DMS 273 (cell line): Measurements from ENCODE around the gene CDKL1.
"Not testable (repeated sequence)": the region's sequence is repeated elsewhere in the genome, so short reads cannot be mapped to it uniquely, and the experiment has no call there.

ENCODE experiments used
- DNase-seq: peaks from one replicate; lab custom pipeline; 2025; ENCODE audit not compliant: unreplicated experiment; lab: John Stamatoyannopoulos, UW

The CDKL1 gene

DNA sequence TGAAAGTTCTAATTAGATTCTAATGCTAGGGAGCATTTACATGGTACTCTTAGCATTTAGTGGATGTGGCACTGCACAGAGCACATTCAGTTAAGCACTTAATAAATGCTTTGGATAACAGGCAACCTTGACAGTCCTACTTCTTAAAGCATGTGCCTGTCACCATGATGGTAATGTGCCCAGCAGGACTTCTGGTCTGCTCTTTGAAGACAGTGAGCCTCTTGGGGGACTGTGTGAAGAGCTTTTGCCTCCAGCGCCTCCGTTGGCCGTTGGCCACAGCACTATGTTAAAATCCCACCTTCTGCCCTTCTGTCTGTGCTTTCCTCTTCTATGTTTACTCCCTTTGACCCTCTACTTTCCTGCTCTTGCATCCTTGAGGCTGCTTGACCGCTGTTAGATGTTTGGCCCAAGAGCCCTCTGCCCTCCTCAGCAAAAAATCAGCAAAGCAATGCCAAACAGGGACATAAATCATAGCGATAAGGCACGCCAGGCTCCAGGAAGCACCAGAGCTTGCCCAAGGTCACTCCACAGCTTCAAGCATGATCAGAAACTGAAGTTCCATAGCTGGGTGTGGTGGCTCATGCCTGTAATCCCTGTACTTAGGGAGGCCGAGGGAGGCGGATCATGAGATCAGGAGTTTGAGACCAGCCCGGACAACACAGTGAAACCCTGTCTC, 8.3 kb downstream of the CDKL1 start:
- peak; percentile 30 for DNase-seq

DNA sequence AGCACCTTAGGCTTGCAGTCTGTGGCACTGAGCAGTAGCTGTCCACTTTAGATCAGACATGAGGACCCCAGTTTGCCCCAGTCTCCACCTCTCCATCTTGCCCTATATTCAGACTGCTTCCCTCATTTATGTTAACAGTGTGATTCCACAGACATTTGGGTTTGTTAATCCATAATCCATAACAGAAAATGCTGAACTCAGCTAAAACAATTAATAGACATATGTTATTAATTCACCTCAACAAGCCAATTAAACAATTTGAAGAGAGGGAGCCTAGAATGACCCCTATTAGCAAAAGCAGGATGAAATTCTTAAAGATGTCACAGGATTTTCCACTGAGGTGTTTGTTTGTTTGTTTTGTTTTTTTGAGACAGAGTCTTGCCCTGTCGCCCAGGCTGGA, 9.1 kb downstream of the CDKL1 start:
- no peak for DNase-seq

DNA sequence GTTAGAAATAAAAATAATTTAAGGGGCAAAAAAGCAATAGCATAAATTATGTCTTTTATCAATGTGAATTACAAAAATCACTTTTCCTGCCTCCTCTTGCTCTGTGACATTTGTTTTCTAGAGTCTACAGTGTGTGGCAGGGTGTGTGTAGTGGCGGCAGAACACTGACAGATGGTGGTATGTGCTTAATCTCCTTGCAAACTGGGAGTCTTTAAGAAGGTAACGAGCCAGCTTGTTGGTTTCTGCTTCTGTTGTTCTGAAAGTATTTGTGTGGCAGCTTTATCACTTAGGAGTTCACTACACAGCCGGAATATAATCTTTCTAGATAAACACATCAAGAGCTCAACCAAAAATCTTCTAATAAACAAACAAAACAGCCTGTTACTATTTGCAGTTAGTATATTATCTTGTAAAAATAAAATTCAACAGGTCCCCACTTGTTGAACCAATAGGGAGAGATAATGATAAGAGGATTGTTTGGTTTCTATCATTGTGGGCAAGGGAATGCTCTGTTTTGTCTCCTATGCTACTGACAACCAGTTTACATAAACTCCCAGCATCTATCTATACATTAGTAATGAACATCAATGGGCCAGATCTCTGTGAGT, 13.0 kb downstream of the CDKL1 start:
- peak; percentile 89 for DNase-seq

DNA sequence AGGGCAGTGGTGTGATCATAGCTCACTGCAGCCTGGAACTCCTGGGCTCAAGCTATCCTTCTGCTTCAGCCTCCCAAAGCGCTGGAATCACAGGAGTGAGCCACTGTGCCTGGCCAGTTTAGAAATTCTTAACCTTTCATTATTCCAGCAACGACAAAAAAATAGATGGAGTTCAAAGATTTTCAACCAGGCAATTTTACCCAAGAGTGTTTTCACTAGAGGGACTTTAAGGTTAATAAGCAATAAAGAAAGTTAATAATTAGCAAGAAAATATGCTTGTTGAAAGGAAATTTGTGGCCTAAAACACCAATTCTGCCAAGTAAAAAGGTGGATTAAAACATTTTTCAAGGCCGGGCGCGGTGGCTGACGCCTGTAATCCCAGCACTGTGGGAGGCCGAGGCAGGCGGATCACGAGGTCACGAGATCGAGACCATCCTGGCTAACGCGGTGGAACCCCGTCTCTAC, 14.8 kb downstream of the CDKL1 start:
- no peak for DNase-seq

DNA sequence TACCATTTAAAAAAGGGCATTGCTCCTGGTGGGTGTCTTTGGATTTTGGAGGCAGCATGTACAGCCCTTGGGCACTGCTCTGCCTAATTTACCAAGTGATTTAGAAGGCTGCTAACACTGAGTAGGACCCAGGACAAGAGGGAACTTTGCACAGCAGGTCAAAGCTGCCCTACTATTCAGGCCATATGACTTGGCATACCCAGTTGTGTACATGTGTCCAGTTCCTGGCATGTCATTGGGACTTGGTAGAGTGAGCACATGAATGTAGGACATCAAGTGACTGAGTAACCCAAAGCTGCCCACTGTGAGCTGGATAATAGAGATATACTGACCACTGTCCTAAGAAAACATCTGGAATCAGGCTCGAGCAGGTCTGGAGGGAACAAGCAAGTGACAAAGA, 15.7 kb downstream of the CDKL1 start:
- no peak for DNase-seq

DNA sequence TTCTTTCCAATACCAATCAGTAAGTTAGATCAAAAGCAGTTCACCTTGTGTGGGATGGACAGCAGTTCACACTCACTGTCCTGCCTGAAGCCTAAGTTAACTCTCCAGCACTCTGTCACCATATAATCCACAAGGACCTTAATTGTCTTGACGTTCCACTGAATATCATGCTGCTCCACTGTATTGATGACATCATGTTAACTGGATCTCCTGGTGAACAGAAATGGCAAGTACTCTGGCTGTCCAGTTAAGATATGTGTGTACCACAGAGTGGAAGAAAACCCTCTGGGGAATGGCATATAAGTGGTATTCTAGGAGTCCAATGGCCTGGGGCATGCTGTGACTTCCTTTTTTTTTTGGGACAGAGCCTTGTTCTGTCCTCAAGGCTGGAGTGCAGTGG, 16.2 kb downstream of the CDKL1 start:
- no peak for DNase-seq

DNA sequence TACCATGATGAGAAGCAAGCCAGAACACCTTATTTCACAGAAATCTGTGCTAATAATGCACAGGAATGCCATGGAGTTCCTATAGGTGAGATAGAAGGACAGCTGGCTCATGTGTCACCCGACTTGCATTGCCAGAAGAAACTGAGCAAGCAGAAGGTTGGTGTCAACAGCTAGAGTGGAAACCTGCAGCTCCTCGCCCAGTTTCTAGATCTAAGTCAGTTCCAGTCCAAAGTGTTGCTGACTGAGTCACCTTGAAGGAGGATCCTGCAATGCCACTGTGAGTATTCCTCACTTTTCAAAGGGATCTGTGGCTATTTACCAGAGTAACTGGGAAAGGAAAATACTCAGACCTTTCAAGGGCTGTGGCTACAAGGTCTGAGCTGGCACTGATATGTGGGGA, 17.1 kb downstream of the CDKL1 start:
- no peak for DNase-seq

DNA sequence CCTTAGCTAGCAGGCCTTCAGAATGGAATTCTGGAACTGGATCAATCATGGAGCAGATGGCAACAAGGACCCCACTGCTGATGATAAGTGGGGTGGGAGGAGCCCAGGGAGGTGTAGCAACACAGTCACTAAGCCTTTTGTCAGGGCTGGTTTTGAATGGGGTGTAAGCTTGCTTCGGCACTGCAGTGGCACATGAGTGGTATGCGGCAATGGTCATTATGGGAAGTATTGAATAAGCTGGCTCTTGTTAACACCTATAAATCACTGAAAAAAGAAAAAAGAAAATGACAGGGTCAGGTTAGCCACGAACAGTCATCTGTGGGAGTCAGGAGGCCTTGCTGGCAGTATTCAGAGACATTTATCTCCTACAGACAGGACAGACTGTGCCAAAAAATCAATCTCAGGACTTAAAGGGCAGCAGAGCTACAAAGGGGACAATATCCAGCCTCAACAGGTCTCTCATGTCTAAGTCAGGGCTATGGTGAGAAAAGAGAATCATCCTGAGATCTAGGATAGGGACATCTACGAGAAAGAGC, 19.1 kb downstream of the CDKL1 start:
- peak; percentile 26 for DNase-seq

DNA sequence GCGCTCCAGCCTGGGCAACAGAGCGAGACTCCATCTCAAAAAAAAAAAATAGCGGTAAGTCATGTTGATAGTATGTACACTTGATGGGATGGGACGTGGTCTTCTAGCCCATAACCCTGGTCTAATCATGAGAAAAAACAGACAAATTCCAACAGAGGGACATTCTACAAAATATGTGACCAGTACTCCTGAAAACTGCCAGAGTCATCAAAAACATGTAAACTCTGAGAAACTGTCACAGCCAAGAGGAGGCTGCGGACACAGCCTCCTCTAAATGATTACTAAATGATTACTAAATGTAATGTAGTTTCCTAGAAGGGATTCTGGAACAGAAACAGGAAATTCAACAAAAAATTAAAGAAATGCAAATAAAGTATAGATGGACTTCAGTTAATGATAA, 20.9 kb downstream of the CDKL1 start:
- no peak for DNase-seq

DNA sequence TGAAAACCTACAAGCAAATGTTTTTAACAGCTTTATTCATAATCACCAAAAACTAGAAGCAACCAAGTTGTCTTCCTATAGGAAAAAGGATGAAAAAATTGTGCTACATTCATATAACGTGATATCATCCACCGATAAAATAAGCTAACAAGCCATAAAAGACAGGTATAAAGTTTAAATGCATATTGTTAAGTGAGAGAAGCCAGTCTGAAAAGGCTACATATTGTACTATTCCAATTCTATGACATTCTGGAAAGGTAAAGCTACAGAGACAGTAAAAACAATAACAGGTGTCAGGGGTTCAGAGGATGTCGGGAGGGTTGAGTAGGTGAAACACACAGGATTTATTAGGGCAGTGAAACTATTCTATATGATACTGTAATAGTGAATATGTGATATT, 22.7 kb downstream of the CDKL1 start:
- no peak for DNase-seq

DNA sequence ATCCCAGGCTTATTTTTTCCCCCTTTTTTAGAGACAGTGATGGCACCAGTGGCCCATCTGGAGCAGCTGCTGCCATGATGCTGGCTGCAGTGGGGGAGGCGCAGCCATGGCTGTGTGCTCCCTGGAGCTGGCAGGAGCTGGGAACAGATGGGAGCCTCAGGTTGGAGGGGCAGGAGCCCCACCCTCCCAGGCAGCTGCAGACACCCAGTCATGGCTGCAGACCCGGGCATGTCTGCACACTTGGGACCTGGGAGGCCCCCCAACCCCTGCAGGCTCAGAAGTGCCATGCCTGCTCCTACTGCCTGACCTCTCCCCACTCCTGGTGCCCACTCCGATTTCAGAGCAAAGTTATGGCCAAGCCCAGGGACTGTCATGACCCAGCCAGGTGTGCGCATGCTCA, 25.1 kb downstream of the CDKL1 start:
- DNase-seq = peak; percentile 95

DNA sequence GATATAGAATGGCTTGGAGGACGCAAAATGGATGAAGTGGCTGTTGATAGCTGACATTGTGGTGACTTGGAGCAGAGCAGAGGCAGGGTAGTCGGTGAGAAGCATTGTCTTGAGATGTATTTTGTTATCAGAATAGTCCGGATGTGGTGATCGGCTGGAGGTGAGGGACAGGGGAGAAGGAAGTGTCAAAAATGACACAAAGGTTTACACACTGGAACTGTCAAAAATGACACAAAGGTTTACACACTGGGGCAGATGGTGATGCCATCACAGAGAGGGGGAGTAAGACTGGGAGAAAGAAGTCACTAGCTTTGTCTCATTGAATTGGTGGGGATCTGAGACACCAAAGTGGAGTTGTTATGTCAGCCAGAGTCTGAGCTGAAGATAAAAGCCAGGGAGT, 30.1 kb downstream of the CDKL1 start:
- DNase-seq = no peak

DNA sequence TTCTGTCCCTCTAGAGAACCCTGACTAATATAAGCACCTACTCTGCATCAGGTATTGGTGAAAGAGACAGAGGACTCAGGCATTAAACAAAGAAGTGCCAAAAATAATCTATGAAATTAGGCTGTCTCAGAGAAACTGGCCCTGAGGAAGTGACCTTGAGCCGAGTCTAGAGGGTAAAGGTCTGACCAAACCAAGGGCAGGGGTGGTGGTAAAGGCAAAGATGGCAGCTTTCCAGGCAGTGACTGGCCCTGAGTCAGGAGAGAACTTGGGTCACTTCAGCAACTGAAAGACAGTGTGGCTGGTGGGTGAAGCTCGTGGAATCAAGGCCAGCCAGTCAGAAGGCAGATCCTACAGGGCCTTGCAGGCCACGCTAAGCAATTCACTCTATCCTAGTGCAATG, 30.6 kb downstream of the CDKL1 start:
- DNase-seq = no peak

DNA sequence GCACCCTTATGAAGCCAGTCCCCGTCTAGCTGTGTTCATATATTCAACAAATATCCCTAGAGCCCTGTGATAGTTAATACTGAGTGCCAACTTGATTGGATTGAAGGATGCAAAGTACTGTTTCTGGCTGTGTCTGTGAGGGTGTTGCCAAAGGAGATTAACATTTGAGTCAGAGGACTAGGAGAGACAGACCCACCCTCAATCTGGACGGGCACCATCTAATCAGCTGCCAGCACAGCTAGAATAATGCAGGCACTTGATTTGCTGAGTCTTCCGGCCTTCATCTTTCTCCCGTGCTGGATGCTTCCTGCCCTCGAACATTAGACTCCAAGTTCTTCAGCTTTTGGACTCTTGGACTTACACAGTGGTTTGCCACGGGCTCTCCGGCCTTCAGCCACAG, 31.1 kb downstream of the CDKL1 start:
- not testable (repeated sequence) for DNase-seq

DNA sequence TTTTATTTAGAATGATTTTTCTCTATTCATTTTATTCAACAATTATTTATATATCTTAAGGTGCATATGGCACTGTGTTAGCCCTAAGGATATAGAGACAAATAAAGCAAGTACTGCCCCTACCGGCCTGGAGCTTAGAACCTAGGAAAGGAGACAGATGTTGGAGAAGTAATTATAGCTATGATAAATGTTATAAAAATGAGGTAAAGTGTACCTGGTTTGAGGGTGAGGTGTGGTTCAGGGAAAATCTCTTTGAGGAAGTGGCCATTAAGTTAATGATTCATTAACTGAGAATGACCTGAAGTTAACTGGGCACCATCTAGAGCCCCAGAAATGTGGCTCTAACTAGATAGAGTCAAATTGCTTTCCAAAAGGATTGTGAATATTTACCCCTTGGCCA, 31.9 kb downstream of the CDKL1 start:
- DNase-seq = no peak

DNA sequence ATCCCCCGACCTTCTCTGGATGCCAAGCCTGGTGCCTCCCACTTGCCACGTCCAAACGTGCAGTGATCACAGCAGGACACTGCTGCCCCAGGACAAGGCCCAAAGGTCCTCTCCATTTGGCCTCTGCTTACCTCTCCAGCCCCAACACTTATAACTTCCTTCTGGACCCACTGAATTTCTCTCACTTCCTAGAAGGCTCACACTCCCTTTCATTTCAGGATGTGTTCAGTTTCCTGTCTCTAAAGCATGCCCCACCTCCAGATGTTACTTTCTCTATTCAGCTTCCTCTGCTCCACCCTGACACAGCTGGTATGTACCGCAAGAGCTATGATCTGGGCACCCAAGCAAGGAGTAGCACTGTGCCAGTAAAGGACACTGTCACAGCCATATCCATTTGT, 33.0 kb downstream of the CDKL1 start:
- DNase-seq = peak; percentile 19

DNA sequence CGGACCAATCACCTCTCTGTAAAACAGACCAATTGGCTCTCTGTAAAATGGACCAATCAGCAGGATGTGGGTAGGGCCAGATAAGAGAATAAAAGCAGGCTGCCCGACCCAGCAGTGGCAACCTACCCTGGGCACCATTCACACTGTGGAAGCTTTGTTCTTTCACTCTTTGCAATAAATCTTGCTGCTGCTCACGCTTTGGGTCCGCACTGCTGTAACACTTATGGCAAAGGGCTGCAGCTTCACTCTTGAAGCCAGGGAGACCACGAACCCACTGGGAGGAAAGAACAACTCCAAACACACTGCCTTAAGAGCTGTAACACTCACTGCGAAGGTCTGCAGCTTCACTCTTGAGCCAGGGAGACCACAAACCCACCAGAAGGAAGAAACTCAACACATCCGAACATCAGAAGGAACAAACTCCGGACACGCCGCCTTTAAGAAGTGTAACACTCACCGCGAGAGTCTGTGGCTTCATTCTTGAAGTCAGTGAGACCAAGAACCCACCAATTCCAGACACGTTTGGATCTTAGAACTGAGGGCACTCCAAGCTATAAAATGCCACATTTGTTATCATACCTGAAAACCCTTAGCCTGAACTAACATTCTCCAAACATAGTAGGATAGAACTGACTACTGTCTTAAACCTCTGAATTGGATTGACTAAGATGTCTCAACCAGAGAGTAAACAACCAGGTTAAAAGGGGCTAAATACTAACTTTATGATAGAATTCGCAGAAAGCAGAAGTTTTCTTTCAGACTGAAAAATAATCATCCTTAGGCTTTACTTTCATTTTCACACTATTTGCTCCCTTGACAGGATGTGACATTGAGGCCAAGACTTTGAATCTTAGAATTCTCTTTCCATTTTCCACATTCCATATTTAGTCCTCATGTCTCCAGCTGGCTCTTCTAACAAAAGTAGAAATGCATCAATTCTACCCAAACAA, 33.6 kb downstream of the CDKL1 start:
- no peak for DNase-seq

DNA sequence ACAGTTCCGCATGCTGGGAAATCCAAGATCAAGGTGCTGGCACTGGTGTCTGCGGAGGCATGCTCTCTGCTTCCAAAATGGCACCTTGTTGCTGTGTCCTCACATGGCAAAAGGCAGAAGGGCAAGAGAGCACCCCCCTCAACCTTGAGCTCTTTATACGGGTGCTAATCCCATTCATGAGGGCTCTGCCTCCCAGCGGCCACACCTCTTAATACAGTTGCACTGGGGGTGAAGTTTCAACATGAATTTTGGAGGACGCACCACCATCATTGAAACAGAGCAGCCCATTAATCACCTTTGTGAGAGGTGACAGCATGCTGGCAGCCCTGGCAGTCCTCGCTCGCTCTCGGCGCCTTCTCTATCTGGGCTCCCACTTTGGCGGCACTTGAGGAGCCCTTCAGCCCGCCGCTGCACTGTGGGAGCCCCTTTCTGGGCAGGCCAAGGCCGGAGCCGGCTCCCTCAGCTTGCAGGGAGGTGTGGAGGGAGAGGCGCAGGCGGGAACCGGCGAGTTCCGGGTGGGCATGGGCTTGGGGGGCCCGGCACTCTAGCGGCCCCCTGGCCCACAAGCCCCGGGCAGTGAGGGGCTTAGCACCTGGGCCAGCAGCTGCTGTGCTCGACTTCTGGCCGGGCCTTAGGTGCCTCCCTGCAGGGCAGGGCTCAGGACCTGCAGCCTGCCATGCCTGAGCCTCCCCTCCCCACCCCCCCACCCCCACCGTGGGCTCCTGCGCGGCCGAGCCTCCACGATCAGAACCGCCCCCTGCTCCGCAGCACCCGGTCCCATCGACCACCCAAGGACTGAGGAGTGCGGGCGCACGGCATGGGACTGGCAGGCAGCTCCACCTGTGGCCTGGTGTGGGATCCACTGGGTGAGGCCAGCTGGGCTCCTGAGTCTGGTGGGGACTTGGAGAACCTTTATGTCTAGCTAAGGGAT, 34.9 kb downstream of the CDKL1 start:
- DNase-seq = not testable (repeated sequence)

DNA sequence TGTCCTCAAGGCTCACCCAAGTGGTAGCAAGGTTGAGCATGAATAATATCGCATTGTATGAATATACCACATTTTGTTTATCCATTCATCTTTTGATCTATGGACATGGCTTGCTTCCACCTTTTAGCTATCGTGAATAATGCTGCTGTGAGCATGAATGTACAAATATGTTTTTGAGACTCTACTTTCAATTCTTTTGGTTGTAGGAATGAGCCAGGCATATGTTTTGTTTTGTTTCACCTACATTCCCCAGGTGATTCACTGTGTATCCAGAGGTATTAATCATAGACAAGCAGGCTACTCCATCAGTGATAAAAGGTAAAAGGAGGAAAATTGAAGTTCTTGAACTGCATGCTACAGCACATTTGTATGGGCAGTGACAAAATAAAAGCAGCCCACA, 35.8 kb downstream of the CDKL1 start:
- DNase-seq = no peak

DNA sequence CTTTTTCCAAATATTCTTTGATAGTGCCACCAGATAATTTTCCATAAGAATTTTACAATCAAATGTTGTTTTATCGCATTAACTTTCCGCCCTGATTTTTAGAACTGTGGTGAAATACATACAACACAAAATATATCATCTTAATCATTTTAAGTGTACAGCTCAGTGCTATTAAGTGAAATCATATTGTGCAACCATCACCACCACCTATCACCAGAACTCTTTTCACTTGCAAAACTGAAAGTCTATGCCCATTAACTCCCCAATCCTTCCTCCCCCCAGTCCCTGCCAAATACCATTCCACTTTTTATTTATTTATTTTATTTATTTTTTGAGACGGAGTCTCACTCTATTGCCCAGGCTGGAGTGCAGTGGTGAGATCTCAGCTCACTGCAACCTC, 36.6 kb downstream of the CDKL1 start:
- no peak for DNase-seq

DNA sequence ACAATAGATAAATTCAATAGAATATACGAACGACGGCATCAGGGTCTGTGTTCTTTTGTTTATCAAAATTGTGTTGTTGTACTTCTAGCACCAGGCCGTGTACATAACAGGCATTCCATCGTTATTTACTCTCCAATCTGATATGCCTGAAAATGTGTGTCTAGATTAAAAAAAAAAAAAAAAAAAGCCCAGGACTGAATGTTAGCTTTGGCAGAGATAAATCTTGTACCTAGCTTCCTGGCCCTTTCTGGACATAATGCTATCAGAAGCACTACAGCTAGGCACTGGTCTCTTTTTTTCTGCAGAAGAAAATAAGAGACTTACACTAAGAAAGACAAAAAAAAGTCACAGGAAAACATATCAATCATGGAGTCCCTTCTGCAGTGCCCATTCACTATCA, 37.0 kb downstream of the CDKL1 start:
- no peak for DNase-seq
